Spinal cord (tissue), 10 donors: ENCODE measurements around the gene TXNRD2. TPM values are rescaled to one million over a fixed set of nuclear protein-coding genes. Genes with fewer than 3 reads are reported as not detected.

Experiments used
- DNase-seq, 6 donors: peaks; one replicate each; pipeline versions ENCODE4 v3.0.0 to v3.0.0-alpha.2; 2013 to 2015; ENCODE audit warnings: low spot score in 6 of 6, low read depth in 4 of 6
- H3K27ac ChIP-seq: one replicate; pipeline ENCODE4 v1.5.1; 2013; ENCODE audit warnings: low read depth, low read length, control low read depth
- H3K27me3 ChIP-seq: one replicate; pipeline ENCODE4 v1.6.1; 2013; ENCODE audit warnings: low read length; ENCODE audit not compliant: control insufficient read depth, insufficient read depth
- H3K36me3 ChIP-seq: one replicate; pipeline ENCODE4 v1.6.1; 2013; ENCODE audit warnings: low read length; ENCODE audit not compliant: control insufficient read depth, insufficient read depth
- H3K4me1 ChIP-seq: one replicate; pipeline ENCODE4 v1.6.1; 2013; ENCODE audit warnings: low read length; ENCODE audit not compliant: control insufficient read depth, insufficient read depth
- H3K4me3 ChIP-seq: one replicate; pipeline ENCODE4 v1.5.1; 2013; ENCODE audit warnings: low read depth, low read length, control low read depth
- H3K9me3 ChIP-seq: one replicate; pipeline ENCODE4 v1.6.1; 2013; ENCODE audit warnings: low read length; ENCODE audit not compliant: control insufficient read depth, insufficient read depth
- WGBS: methylation state at CpG from one replicate; pipeline ENCODE4 v1.1.5; 2013; ENCODE audit warnings: missing lambda C conversion rate; ENCODE audit not compliant: insufficient coverage; 5-methylcytosine and 5-hydroxymethylcytosine counted together
- polyA plus RNA-seq, 2 donors: library from polyadenylated mRNA; unstranded; fragments of 120-200 nt; gene quantifications; one replicate each; pipeline ENCODE4 v1.2.1, GENCODE V29; 2013; ENCODE audit not compliant: insufficient read length in 2 of 2
- total RNA-seq, 2 donors: library from RNA; depleted of rRNA in 1 of 2; stranded (reverse); fragments of 120-200 nt in 1 of 2; fragments of >200 nt in 1 of 2; gene quantifications; one replicate each; pipeline versions ENCODE4 v1.2.3 to v1.2.4, GENCODE V29; 2013 to 2014
- donor health status: healthy.

Gene TXNRD2
- total and polyA plus RNA-seq, 4 donors = 17.1 to 29.4 (median 23.6) TPM

GRCh38 chr22:19872779-19873137 lies 68.9 kb downstream of the TXNRD2 start:
- peaks cover 62% of the 10 kb centered on the region for H3K36me3 ChIP-seq
- no peaks in the 10 kb centered on the region for H3K27me3 ChIP-seq
- DNase-seq = no peak
- peaks cover 53% of the 10 kb centered on the region for H3K4me1 ChIP-seq
- H3K27ac ChIP-seq = no peak overlapping the region
- H3K4me3 ChIP-seq = no peak overlapping the region
- 82% methylated on average over 7 of the region's 7 CpGs for WGBS
- H3K9me3 ChIP-seq = no peaks in the 10 kb centered on the region

GRCh38 chr22:19871845-19872778 lies 69.5 kb downstream of the TXNRD2 start:
- Histone ChIP-seq H3K4me1 (peaks cover 53% of the 10 kb centered on the region), H3K9me3 (no peaks in the 10 kb centered on the region), H3K27me3 (no peaks in the 10 kb centered on the region), H3K27ac (no peak overlapping the region), H3K36me3 (peaks cover 55% of the 10 kb centered on the region), H3K4me3 (no peak overlapping the region)
- 98% methylated on average over 10 of the region's 16 CpGs for WGBS
- DNase-seq = no peak

GRCh38 chr22:19871023-19871844 lies 70.4 kb downstream of the TXNRD2 start:
- Histone ChIP-seq H3K4me1 (peaks cover 52% of the 10 kb centered on the region), H3K9me3 (no peaks in the 10 kb centered on the region), H3K4me3 (no peak overlapping the region), H3K27me3 (no peaks in the 10 kb centered on the region), H3K27ac (no peak overlapping the region), H3K36me3 (peaks cover 46% of the 10 kb centered on the region)
- DNase-seq = no peak
- WGBS = 86% methylated on average over 19 of the region's 19 CpGs

DNA sequence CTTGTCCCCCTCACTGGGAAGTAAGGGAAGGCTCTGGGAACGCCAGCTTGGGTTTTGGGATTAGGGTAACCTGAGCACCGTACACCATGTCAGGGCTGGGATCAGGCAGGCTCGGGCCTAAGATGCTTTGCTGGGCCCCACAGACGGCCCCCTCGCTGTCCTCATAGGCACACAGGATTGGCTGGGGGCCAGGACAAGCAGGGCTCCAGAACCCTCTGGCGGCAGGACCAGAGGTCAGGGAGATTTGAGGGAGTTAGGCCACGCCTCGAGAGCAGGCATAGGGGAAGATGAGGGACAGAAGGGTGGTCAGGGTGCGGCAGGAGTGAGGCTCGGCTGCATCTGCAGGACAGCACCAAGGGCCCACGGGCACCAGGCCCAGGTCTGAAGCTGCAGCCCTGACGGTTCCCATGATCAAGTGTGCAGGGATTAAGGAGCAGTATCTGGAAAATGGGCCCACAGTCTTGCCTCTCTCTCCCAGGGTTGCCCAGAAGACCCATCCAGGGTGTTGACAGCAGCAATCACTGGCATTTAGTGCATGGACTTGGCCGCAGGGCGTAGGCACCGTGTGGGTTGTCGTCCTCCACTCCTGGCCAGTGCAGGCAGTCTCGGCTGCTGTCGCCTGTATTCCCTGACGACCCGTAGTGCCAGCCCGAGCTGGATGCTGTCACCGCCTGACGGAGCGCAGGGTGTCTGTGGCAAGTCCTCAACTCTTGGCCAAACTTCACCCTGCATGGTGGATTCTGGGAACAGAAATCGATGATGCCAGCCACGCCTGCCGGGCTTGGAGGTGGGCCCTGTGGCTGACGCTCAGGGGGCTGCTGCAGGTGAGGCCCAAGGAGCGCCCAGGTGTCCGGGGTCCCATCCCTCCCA lies 71.2 kb downstream of the TXNRD2 start:
- Histone ChIP-seq H3K4me3 (no peak overlapping the region), H3K27me3 (no peaks in the 10 kb centered on the region), H3K36me3 (peaks cover 39% of the 10 kb centered on the region), H3K4me1 (peaks cover 45% of the 10 kb centered on the region), H3K27ac (peak overlapping the region; percentile 33), H3K9me3 (no peaks in the 10 kb centered on the region)
- DNase-seq = no peak
- WGBS = 87% methylated on average over 30 of the region's 30 CpGs

DNA sequence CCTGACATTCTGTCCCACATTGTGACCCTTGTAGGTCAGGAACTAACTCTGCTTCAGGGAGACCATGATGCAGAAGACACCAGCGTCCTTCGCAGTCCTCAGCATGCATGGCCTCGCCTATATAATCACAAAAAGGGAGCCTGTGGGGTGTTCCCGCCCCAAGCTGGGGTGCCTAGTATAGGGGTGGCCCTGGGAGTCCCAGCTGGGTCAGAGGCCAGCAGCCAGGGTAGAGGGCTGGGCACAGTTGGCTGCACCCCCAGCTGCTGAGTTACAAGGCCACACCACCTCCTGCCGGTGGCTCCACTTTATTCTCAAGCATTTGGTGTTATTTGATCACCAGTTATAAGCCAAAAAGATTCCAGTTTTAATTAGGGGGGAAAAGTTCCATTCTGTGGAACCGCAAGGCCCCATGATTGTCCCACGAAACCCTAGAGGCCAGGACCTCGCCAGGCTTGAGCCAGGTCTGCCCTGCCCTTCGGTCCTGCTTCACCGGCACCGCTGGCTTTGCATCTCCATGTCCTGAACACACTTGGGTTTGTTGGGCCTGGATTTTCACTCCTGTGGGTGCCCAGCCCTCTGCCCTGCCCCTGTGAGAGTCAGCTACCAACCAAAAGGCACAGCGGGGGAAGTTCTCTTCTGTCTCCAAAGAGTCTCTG lies 72.0 kb downstream of the TXNRD2 start:
- Histone ChIP-seq H3K27ac (peak overlapping the region; percentile 47), H3K4me1 (peaks cover 38% of the 10 kb centered on the region), H3K36me3 (peaks cover 31% of the 10 kb centered on the region), H3K9me3 (no peaks in the 10 kb centered on the region), H3K4me3 (no peak overlapping the region), H3K27me3 (no peaks in the 10 kb centered on the region)
- no peak for DNase-seq
- 98% methylated on average over 11 of the region's 12 CpGs for WGBS

GRCh38 chr22:19868773-19869471 lies 72.7 kb downstream of the TXNRD2 start:
- WGBS = 58% methylated on average over 22 of the region's 23 CpGs
- H3K4me1 ChIP-seq = peaks cover 31% of the 10 kb centered on the region

DNA sequence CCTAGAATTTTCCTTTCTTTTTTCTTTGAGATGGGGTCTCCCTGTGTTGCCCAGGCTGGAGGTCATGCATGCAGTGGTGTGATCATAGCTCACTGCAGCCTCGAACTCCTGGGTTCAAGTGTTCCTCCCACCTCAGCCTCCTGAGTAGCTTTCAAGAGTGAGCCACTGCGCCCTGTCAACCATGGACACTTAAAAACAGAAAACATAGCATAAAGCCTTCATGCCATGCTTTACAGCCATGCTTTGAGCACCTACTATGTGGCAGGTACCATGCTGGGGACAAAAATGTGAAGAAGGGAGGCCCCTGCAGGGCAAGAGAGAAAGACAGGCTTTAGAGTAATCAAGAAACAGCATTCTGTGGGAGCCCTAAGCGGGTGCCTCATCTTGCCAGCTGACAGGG lies 73.3 kb downstream of the TXNRD2 start:
- H3K27ac ChIP-seq = peak overlapping the region; percentile 60

More at GRCh38 chr22:19868773-19869471, 72.7 kb downstream of the TXNRD2 start:
- peak in 1 of 6 donors; percentile 61 for DNase-seq
- Histone ChIP-seq H3K4me3 (no peak overlapping the region), H3K9me3 (no peaks in the 10 kb centered on the region), H3K27me3 (no peaks in the 10 kb centered on the region), H3K27ac (peak overlapping the region; percentile 60), H3K36me3 (peaks cover 24% of the 10 kb centered on the region)

DNA sequence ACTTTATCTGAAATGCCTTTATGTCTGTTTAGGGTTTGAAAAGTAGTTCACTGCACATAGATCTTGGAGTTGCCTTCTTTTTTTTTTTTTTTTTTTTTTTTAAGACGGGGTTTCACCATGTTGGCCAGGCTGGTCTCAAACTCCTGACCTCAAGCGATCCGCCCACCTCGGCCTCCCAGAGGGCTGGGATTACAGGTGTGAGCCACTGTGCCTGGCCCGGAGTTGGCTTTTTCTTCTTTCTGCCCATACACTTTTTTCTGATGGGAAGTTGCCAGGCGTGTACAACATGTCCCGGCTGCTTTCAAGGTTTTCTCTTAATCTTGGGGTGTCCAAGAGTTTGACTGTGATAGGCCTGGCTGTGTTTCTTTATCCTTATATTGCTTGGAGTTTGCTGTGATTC lies 74.0 kb downstream of the TXNRD2 start:
- 100% methylated on average over 6 of the region's 7 CpGs for WGBS
- Histone ChIP-seq H3K27ac (no peak overlapping the region), H3K27me3 (no peaks in the 10 kb centered on the region), H3K4me3 (no peak overlapping the region), H3K36me3 (peaks cover 11% of the 10 kb centered on the region), H3K9me3 (no peaks in the 10 kb centered on the region), H3K4me1 (peaks cover 23% of the 10 kb centered on the region)
- no peak for DNase-seq

More for the DNA sequence above, 73.3 kb downstream of the TXNRD2 start:
- Histone ChIP-seq H3K4me1 (peaks cover 27% of the 10 kb centered on the region), H3K4me3 (no peak overlapping the region), H3K27me3 (no peaks in the 10 kb centered on the region), H3K36me3 (peaks cover 18% of the 10 kb centered on the region), H3K9me3 (no peaks in the 10 kb centered on the region)
- 83% methylated on average over 1 of the region's 3 CpGs for WGBS
- DNase-seq = no peak
